PC-9 (cell line): ENCODE data around the gene ADAM17.

Experiments used
- EZH2 ChIP-seq: fragments of 200-600 bp; sonication (generic); IDR thresholded peaks from 2 replicates; pipeline ENCODE4 v1.8.0; 2017; ENCODE audit warnings: antibody characterized with exemption, low read depth
- TF ChIP-seq, protein P1 (sequence below): fragments of 200-600 bp; sonication (generic); conservative IDR thresholded peaks from 2 replicates; pipeline ENCODE4 v1.6.1; 2017; ENCODE audit warnings: mixed run types, antibody characterized with exemption, mild to moderate bottlenecking, moderate library complexity

DNA sequence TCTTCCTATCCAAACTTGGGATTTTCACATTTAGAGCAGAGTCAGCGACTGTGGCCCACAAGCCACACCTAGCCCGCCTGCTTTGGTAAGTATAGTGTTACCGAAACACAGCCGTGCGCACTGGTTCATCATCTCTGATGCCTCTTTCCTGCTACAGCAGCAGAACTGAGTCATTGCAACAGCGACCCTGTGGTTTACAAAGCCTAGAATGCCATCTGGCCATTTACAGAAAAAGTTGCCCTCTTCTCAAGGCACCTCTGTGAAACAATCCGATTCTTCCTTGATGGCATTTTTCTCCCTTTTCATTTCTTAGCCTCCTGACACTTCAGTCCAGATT lies 92.0 kb downstream of the ADAM17 start:
- TF ChIP-seq, protein P1, sequence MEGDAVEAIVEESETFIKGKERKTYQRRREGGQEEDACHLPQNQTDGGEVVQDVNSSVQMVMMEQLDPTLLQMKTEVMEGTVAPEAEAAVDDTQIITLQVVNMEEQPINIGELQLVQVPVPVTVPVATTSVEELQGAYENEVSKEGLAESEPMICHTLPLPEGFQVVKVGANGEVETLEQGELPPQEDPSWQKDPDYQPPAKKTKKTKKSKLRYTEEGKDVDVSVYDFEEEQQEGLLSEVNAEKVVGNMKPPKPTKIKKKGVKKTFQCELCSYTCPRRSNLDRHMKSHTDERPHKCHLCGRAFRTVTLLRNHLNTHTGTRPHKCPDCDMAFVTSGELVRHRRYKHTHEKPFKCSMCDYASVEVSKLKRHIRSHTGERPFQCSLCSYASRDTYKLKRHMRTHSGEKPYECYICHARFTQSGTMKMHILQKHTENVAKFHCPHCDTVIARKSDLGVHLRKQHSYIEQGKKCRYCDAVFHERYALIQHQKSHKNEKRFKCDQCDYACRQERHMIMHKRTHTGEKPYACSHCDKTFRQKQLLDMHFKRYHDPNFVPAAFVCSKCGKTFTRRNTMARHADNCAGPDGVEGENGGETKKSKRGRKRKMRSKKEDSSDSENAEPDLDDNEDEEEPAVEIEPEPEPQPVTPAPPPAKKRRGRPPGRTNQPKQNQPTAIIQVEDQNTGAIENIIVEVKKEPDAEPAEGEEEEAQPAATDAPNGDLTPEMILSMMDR: no peak
- no peak for TF ChIP-seq EZH2
